Measurements from ENCODE around the gene PLXNB2.

Gene PLXNB2

DNA sequence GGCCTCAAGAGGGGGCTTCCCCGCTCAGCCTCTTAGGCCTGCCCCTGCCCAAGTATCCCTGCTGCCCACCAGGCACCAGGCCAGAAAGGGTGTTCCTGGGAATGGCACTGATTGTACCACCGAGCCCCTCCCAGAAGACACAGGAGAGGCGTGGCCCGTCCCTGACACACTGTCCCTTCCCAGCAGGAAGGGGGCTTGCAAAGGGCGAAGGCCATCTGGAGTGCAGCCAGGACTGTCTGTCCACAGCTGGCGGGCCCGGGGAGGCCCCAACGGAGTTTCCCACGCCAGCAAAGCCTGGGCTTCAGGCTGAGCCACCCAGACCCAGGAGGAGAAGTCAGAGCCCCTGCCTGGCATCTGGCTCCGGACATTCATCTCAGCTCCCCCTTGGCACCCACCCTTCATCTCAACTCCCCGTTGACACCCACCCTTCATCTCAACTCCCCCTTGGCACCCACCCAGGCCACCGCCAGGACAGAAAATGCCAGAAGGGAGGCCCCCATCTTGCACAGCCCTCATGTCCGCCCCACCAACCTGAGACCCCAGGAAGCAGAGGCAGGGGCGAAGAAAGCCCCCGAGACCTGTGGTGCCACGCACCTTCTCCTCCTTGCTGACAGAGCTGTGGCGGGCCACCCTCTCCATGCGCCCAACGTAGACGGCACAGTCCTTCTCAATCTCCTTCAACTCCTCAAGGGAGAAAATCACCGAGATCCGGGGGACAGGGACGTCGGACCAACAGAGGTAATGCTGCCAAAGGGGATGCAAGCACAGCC, 82.1 kb downstream of the PLXNB2 start:
- FAIRE-seq: no peak
